B cell (primary cell): ENCODE measurements around the gene ELP1.

Source experiments
- EZH2 ChIP-seq: IDR thresholded peaks from 2 replicates; pipeline ENCODE4 v1.6.1; 2012; ENCODE audit warnings: borderline replicate concordance, low read depth, mild to moderate bottlenecking, moderate library complexity, low read length; ENCODE audit not compliant: insufficient read depth, poor library complexity, severe bottlenecking
- TF ChIP-seq, protein P1 (sequence below): fragments of 200-600 bp; IDR thresholded peaks from one replicate; pipeline ENCODE4 v1.8.0; 2022; ENCODE audit warnings: antibody characterized with exemption, mild to moderate bottlenecking

DNA sequence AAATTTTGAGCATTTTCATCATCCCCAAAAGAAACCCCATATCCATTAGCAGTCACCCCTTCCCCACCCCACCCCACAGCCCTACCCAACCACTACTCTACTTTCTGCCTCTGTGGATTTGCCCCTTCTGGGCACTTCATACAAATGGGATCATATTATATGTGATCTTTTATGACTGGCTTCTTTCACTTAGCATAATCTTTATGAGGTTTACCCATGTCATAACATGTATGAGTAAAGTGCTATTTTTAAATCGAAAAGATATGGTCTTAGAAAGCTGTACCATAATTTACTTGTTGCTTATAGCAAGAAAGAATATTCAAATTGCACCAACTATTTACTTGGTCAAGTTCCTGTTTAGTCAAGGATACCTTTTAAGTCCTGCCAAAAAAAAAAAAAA, 12.7 kb downstream of the ELP1 start:
- TF ChIP-seq, protein P1, sequence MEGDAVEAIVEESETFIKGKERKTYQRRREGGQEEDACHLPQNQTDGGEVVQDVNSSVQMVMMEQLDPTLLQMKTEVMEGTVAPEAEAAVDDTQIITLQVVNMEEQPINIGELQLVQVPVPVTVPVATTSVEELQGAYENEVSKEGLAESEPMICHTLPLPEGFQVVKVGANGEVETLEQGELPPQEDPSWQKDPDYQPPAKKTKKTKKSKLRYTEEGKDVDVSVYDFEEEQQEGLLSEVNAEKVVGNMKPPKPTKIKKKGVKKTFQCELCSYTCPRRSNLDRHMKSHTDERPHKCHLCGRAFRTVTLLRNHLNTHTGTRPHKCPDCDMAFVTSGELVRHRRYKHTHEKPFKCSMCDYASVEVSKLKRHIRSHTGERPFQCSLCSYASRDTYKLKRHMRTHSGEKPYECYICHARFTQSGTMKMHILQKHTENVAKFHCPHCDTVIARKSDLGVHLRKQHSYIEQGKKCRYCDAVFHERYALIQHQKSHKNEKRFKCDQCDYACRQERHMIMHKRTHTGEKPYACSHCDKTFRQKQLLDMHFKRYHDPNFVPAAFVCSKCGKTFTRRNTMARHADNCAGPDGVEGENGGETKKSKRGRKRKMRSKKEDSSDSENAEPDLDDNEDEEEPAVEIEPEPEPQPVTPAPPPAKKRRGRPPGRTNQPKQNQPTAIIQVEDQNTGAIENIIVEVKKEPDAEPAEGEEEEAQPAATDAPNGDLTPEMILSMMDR = no peak
- no peak for TF ChIP-seq EZH2
